ENCODE results near the gene MAP3K2. TPM values are rescaled to one million over a fixed set of nuclear protein-coding genes. Genes with fewer than 3 reads are reported as not detected.

Gene MAP3K2
- total RNA-seq, 4 donors from 2014 or later: 29.4 to 49.1 (median 44.0) TPM

DNA sequence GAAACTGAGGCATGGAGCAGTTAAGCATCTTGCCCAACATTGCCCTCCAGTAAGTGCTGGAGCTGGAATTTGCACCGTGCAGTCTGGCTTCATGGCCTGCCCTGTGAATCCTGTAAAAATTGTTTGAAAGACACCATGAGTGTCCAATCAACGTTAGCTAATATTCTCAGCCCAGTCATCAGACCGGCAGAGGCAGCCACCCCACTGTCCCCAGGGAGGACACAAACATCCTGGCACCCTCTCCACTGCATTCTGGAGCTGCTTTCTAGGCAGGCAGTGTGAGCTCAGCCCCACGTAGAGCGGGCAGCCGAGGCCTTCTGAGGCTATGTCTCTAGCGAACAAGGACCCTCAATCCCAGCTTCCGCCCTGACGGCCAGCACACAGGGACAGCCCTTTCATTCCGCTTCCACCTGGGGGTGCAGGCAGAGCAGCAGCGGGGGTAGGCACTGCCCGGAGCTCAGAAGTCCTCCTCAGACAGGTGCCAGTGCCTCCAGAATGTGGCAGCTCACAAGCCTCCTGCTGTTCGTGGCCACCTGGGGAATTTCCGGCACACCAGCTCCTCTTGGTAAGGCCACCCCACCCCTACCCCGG is 31.8 kb upstream of the MAP3K2 start:
- DNase-seq (ENCODE audit: low spot score in 2 of 2): no peak

DNA sequence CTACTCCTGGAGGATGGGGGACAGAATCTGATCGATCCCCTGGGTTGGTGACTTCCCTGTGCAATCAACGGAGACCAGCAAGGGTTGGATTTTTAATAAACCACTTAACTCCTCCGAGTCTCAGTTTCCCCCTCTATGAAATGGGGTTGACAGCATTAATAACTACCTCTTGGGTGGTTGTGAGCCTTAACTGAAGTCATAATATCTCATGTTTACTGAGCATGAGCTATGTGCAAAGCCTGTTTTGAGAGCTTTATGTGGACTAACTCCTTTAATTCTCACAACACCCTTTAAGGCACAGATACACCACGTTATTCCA is 31.3 kb upstream of the MAP3K2 start:
- peaks cover 37% of the 10 kb centered on the region for H3K4me1 ChIP-seq
- TF ChIP-seq, protein P1, sequence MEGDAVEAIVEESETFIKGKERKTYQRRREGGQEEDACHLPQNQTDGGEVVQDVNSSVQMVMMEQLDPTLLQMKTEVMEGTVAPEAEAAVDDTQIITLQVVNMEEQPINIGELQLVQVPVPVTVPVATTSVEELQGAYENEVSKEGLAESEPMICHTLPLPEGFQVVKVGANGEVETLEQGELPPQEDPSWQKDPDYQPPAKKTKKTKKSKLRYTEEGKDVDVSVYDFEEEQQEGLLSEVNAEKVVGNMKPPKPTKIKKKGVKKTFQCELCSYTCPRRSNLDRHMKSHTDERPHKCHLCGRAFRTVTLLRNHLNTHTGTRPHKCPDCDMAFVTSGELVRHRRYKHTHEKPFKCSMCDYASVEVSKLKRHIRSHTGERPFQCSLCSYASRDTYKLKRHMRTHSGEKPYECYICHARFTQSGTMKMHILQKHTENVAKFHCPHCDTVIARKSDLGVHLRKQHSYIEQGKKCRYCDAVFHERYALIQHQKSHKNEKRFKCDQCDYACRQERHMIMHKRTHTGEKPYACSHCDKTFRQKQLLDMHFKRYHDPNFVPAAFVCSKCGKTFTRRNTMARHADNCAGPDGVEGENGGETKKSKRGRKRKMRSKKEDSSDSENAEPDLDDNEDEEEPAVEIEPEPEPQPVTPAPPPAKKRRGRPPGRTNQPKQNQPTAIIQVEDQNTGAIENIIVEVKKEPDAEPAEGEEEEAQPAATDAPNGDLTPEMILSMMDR (IDR thresholded peaks at IDR 0.05): no peak
- TF ChIP-seq EP300 (IDR thresholded peaks at IDR 0.05) (no peak), POLR2A (IDR thresholded peaks at IDR 0.05) (no peak), POLR2AphosphoS5 (IDR thresholded peaks at IDR 0.05) (no peak)
- H3K9me3 ChIP-seq: no peaks in the 10 kb centered on the region
- no peak overlapping the region for H3K4me3 ChIP-seq
- no peak overlapping the region for H3K27ac ChIP-seq
- no peak for DNase-seq (ENCODE audit: low spot score in 2 of 2)
- 98% methylated on average over 4 of the region's 4 CpGs for WGBS
- no peaks in the 10 kb centered on the region for H3K36me3 ChIP-seq
- H3K27me3 ChIP-seq: peaks cover 19% of the 10 kb centered on the region

More for the DNA sequence above, 31.8 kb upstream of the MAP3K2 start:
- no peaks in the 10 kb centered on the region for H3K36me3 ChIP-seq
- TF ChIP-seq POLR2AphosphoS5 (IDR thresholded peaks at IDR 0.05) (no peak), POLR2A (IDR thresholded peaks at IDR 0.05) (no peak), EP300 (IDR thresholded peaks at IDR 0.05) (no peak)
- TF ChIP-seq, protein P1 (IDR thresholded peaks at IDR 0.05): no peak
- 89% methylated on average over 15 of the region's 15 CpGs for WGBS
- H3K4me3 ChIP-seq: no peak overlapping the region
- no peaks in the 10 kb centered on the region for H3K9me3 ChIP-seq
- no peak overlapping the region for H3K27ac ChIP-seq
- peaks cover 37% of the 10 kb centered on the region for H3K4me1 ChIP-seq
- H3K27me3 ChIP-seq: peaks cover 19% of the 10 kb centered on the region

DNA sequence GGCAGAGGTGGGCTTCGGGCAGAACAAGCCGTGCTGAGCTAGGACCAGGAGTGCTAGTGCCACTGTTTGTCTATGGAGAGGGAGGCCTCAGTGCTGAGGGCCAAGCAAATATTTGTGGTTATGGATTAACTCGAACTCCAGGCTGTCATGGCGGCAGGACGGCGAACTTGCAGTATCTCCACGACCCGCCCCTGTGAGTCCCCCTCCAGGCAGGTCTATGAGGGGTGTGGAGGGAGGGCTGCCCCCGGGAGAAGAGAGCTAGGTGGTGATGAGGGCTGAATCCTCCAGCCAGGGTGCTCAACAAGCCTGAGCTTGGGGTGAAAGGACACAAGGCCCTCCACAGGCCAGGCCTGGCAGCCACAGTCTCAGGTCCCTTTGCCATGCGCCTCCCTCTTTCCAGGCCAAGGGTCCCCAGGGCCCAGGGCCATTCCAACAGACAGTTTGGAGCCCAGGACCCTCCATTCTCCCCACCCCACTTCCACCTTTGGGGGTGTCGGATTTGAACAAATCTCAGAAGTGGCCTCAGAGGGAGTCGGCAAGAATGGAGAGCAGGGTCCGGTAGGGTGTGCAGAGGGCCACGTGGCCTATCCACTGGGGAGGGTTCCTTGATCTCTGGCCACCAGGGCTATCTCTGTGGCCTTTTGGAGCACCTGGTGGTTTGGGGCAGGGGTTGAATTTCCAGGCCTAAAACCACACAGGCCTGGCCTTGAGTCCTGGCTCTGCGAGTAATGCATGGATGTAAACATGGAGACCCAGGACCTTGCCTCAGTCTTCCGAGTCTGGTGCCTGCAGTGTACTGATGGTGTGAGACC is 30.7 kb upstream of the MAP3K2 start, which contains the start of gene PROC:
TSS of gene PROC (plus strand) at position 128 of the 812 bp plus-strand sequence. CDS start 1,516 bp downstream, outside the sequence.
- TF ChIP-seq EP300 (IDR thresholded peaks at IDR 0.05) (no peak), POLR2AphosphoS5 (IDR thresholded peaks at IDR 0.05) (no peak), POLR2A (IDR thresholded peaks at IDR 0.05) (no peak)
- TF ChIP-seq, protein P1 (IDR thresholded peaks at IDR 0.05): no peak
- Histone ChIP-seq H3K9me3 (no peaks in the 10 kb centered on the region), H3K27me3 (peaks cover 17% of the 10 kb centered on the region), H3K36me3 (no peaks in the 10 kb centered on the region), H3K27ac (no peak within 1 kb of the TSS), H3K4me1 (peaks cover 37% of the 10 kb centered on the region), H3K4me3 (no peak within 1 kb of the TSS)
- DNase-seq (ENCODE audit: low spot score in 2 of 2): no peak
- WGBS: 92% methylated on average over 8 of the region's 16 CpGs

DNA sequence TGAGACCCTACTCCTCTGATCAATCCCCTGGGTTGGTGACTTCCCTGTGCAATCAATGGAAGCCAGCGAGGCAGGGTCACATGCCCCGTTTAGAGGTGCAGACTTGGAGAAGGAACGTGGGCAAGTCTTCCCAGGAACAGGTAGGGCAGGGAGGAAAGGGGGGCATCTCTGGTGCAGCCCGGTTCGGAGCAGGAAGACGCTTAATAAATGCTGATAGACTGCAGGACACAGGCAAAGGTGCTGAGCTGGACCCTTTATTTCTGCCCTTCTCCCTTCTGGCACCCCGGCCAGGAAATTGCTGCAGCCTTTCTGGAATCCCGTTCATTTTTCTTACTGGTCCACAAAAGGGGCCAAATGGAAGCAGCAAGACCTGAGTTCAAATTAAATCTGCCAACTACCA is 29.6 kb upstream of the MAP3K2 start:
- peaks cover 6% of the 10 kb centered on the region for H3K27me3 ChIP-seq
- TF ChIP-seq POLR2A (IDR thresholded peaks at IDR 0.05) (no peak), POLR2AphosphoS5 (IDR thresholded peaks at IDR 0.05) (no peak), EP300 (IDR thresholded peaks at IDR 0.05) (no peak)
- TF ChIP-seq, protein P1 (IDR thresholded peaks at IDR 0.05): no peak
- 91% methylated on average over 8 of the region's 8 CpGs for WGBS
- no peak overlapping the region for H3K27ac ChIP-seq
- no peak for DNase-seq (ENCODE audit: low spot score in 2 of 2)
- no peaks in the 10 kb centered on the region for H3K36me3 ChIP-seq
- no peaks in the 10 kb centered on the region for H3K9me3 ChIP-seq
- H3K4me3 ChIP-seq: no peak overlapping the region
- peaks cover 30% of the 10 kb centered on the region for H3K4me1 ChIP-seq

DNA sequence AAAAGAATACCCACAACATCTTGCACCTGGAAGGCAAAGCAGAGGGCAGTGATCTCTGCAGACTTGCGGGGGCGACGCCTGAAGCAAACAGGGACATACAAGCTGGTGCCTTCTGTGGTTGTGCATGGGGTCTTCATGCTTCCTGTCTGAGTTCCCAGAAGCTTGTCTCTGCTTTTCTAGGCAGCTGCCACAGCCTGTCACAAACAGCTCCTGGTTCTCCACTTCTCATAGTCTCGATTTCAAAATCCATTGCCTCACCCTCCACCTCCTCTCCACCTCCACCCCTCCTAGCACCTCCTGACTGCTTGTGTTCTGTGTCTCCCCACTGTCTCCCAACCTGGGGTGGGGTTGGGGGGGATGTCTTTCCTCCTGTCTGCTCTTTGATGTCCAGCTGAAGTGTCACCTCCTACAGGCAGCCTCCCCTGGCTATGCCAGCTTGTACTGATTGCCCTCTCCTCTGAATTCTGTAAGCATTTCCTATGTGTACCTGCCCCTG is 28.8 kb upstream of the MAP3K2 start:
- Histone ChIP-seq H3K36me3 (no peaks in the 10 kb centered on the region), H3K27me3 (no peaks in the 10 kb centered on the region), H3K9me3 (no peaks in the 10 kb centered on the region), H3K27ac (no peak overlapping the region), H3K4me1 (peaks cover 35% of the 10 kb centered on the region), H3K4me3 (peak overlapping the region; percentile 54)
- TF ChIP-seq EP300 (IDR thresholded peaks at IDR 0.05) (no peak), POLR2AphosphoS5 (IDR thresholded peaks at IDR 0.05) (no peak), POLR2A (IDR thresholded peaks at IDR 0.05) (no peak)
- TF ChIP-seq, protein P1 (IDR thresholded peaks at IDR 0.05): no peak
- WGBS: 19% methylated on average over 4 of the region's 4 CpGs
- DNase-seq (ENCODE audit: low spot score in 2 of 2): no peak

Measured in suprapubic skin (tissue), 4 donors.